Tibial nerve (tissue), 3 donors: ENCODE results near the gene BTAF1.
"Not testable (repeated sequence)": the region's sequence is repeated elsewhere in the genome, so short reads cannot be mapped to it uniquely, and the experiment has no call there.

ENCODE experiments used
- CTCF ChIP-seq, 5 experiments: fragments of 200-600 bp in 3 of 5; fragments of 450-650 bp in 2 of 5; sonication (generic) in 3 of 5; IDR thresholded peaks; one replicate each; pipeline ENCODE4 v1.5.1; 2016 to 2019; ENCODE audit warnings: antibody characterized with exemption in 5 of 5, mild to moderate bottlenecking in 3 of 5, moderate library complexity in 2 of 5
- POLR2A ChIP-seq, 2 donors: fragments of 450-650 bp; IDR thresholded peaks; one replicate each; pipeline ENCODE4 v1.6.1; 2017; ENCODE audit warnings: antibody characterized with exemption in 2 of 2, mild to moderate bottlenecking in 2 of 2, moderate library complexity in 2 of 2

DNA sequence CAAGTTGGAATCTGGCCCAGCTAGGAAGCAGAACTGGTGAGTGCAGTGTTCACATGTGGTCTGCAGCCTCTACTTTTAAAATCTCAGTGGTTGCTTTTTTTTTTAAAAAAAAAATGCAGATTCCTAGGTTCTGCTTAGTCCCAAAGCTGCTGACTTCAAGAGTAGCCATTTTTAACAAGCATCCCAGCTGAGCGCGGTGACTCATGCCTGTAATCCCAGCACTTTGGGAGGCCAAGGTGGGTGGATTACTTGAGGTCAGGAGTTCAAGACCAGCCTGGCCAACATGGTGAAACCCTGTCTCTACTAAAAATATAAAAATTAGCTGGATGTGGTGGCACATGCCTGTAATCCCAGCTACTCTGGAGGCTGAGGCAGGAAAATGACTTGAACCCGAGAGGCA lies 101.8 kb downstream of the BTAF1 start:
- not testable (repeated sequence) for TF ChIP-seq CTCF, POLR2A (IDR thresholded peaks at IDR 0.05)
